GM12864 (cell line): ENCODE data around the gene CROCC.
"Not testable (repeated sequence)": the region's sequence is repeated elsewhere in the genome, so short reads cannot be mapped to it uniquely, and the experiment has no call there.

ENCODE experiments used
- DNase-seq: peaks from one replicate; pipeline ENCODE4 v3.0.0-alpha.2; 2011; ENCODE audit warnings: low read depth
- H3K4me3 ChIP-seq: 2 replicates; pipeline ENCODE4 v1.5.1; 2011; ENCODE audit warnings: mild to moderate bottlenecking, low read depth, low read length, control low read depth
- TF ChIP-seq, protein P1 (sequence below): IDR thresholded peaks from 2 replicates; pipeline ENCODE4 v1.5.1; 2011; ENCODE audit warnings: low read depth, mild to moderate bottlenecking, moderate library complexity, low read length, control low read depth, inconsistent platforms; ENCODE audit errors: missing control alignments

CROCC gene

GRCh38 chr1:16933945-16934344 lies 12.2 kb downstream of the CROCC start:
- not testable (repeated sequence) for DNase-seq

GRCh38 chr1:16936580-16936979 lies 14.8 kb downstream of the CROCC start:
- not testable (repeated sequence) for H3K4me3 ChIP-seq, DNase-seq

More at GRCh38 chr1:16933945-16934344, 12.2 kb downstream of the CROCC start:
- not testable (repeated sequence) for H3K4me3 ChIP-seq

GRCh38 chr1:16938351-16939321 lies 16.9 kb downstream of the CROCC start:
- TF ChIP-seq, protein P1, sequence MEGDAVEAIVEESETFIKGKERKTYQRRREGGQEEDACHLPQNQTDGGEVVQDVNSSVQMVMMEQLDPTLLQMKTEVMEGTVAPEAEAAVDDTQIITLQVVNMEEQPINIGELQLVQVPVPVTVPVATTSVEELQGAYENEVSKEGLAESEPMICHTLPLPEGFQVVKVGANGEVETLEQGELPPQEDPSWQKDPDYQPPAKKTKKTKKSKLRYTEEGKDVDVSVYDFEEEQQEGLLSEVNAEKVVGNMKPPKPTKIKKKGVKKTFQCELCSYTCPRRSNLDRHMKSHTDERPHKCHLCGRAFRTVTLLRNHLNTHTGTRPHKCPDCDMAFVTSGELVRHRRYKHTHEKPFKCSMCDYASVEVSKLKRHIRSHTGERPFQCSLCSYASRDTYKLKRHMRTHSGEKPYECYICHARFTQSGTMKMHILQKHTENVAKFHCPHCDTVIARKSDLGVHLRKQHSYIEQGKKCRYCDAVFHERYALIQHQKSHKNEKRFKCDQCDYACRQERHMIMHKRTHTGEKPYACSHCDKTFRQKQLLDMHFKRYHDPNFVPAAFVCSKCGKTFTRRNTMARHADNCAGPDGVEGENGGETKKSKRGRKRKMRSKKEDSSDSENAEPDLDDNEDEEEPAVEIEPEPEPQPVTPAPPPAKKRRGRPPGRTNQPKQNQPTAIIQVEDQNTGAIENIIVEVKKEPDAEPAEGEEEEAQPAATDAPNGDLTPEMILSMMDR = no peak
- no peak overlapping the region for H3K4me3 ChIP-seq

GRCh38 chr1:16939386-16940180 lies 17.9 kb downstream of the CROCC start:
- DNase-seq, H3K4me3 ChIP-seq: not testable (repeated sequence)

More at GRCh38 chr1:16938351-16939321, 16.9 kb downstream of the CROCC start:
- DNase-seq = no peak

GRCh38 chr1:16944038-16944437 lies 22.3 kb downstream of the CROCC start:
- no peak for DNase-seq
- no peak overlapping the region for H3K4me3 ChIP-seq
- TF ChIP-seq, protein P1 = no peak

GRCh38 chr1:16945512-16945911 lies 23.8 kb downstream of the CROCC start:
- not testable (repeated sequence) for H3K4me3 ChIP-seq, DNase-seq

- DNase-seq, H3K4me3 ChIP-seq: not testable (repeated sequence)
Measured at GRCh38 chr1:16946185-16946584, 24.5 kb downstream of the CROCC start.

DNA sequence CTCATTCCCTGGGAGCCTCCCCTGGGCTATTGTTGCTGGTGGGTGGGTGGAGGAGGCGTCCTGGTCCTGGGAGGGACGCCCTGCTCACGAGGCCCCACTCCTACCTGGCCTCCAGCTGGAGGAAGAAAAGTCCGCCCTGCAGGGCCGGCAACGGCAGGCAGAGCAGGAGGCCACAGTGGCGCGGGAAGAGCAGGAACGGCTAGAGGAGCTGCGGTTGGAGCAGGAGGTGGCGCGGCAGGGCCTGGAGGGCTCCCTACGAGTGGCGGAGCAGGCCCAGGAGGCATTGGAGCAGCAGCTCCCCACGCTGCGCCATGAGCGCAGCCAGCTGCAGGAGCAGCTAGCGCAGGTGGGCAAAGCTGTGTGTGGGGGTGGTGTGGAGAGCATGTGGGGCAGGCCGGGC lies 24.9 kb downstream of the CROCC start:
- DNase-seq = no peak
- TF ChIP-seq, protein P1 = no peak
- H3K4me3 ChIP-seq = no peak overlapping the region

DNA sequence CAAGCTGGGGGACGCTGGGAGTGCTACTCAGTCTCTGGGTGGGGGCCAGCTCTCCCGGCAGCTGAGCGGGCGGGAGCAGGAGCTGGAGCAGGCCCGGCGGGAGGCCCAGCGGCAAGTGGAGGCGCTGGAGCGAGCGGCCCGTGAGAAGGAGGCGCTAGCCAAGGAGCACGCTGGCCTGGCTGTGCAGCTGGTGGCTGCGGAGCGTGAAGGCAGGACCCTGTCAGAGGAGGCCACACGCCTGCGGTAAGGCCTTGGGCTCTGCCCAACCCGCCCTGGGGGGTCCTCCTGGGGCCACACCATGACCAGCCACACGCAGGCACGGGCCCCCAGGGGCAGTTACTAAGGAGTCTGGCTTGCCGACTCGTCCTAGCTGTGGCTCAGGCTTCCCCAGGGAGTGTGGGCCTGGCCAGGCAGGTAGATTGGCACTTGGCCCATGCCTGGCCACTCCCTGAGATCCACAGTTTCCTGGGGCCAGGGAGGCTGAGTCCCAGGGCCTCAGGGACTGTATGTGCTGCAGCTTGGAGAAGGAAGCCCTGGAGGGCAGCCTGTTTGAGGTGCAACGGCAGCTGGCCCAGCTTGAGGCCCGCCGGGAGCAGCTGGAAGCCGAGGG lies 26.7 kb downstream of the CROCC start:
- H3K4me3 ChIP-seq, DNase-seq: not testable (repeated sequence)

GRCh38 chr1:16949026-16949425 lies 27.3 kb downstream of the CROCC start:
- not testable (repeated sequence) for H3K4me3 ChIP-seq, DNase-seq

GRCh38 chr1:16952376-16952775 lies 30.6 kb downstream of the CROCC start:
- not testable (repeated sequence) for DNase-seq, H3K4me3 ChIP-seq
